Thyroid gland (tissue), 4 donors: Measurements from ENCODE around the gene COL6A3. TPM values are rescaled to one million over a fixed set of nuclear protein-coding genes. Genes with fewer than 3 reads are reported as not detected.

Experiments
- DNase-seq, 2 donors: peaks; one replicate each; pipeline ENCODE4 v3.0.0-alpha.2; 2019
- H3K27ac ChIP-seq, 3 donors: fragments of 200-600 bp; sonication (generic); 1 replicate in 2 of 3; 2 replicates in 1 of 3; pipeline ENCODE4 v1.5.1; 2016 to 2019; ENCODE audit warnings: mild to moderate bottlenecking in 1 of 3, moderate library complexity in 1 of 3
- H3K27me3 ChIP-seq: fragments of 200-600 bp; sonication (generic); one replicate; pipeline ENCODE4 v1.5.1; 2019
- H3K36me3 ChIP-seq, 2 donors: fragments of 200-600 bp; sonication (generic); one replicate each; pipeline ENCODE4 v1.5.1; 2016 to 2019
- H3K4me1 ChIP-seq, 2 donors: fragments of 200-600 bp; sonication (generic); one replicate each; pipeline ENCODE4 v1.5.1; 2017 to 2019
- H3K4me3 ChIP-seq, 3 donors: fragments of 200-600 bp; sonication (generic); replicated peaks in 1 of 3; 1 replicate in 2 of 3; 2 replicates in 1 of 3; pipeline ENCODE4 v1.5.1; 2016; ENCODE audit warnings: mild to moderate bottlenecking in 1 of 3
- H3K9me3 ChIP-seq: fragments of 200-600 bp; sonication (generic); one replicate; pipeline ENCODE4 v1.5.1; 2017
- POLR2A ChIP-seq, 2 donors: fragments of 450-650 bp; IDR thresholded peaks; one replicate each; pipeline ENCODE4 v1.6.1; 2017; ENCODE audit warnings: antibody characterized with exemption in 2 of 2, mild to moderate bottlenecking in 2 of 2, moderate library complexity in 1 of 2
- WGBS, 2 donors: methylation state at CpG; one replicate each; pipeline ENCODE4 v1.1.5; 2017; 5-methylcytosine and 5-hydroxymethylcytosine counted together
- intact Hi-C: fragments of 100-400 bp; cut with DNase I; formaldehyde crosslinking; loops from one replicate; pipeline ENCODE4 v1.15.1; 2023
- total RNA-seq, 4 donors: library from RNA; depleted of rRNA; stranded (reverse); fragments of >200 nt; gene quantifications; one replicate each; pipeline ENCODE4 v1.2.3, GENCODE V29; 2016
- TF ChIP-seq, protein P1 (sequence below), 6 experiments: fragments of 200-600 bp in 3 of 6; fragments of 450-650 bp in 3 of 6; sonication (generic) in 3 of 6; IDR thresholded peaks; one replicate each; pipeline ENCODE4 v1.5.1; 2016 to 2019; ENCODE audit warnings: antibody characterized with exemption in 6 of 6, mild to moderate bottlenecking in 2 of 6, inconsistent platforms in 1 of 6, moderate library complexity in 1 of 6

The COL6A3 gene
- total RNA-seq, 4 donors from 2014 or later: 82.6 to 168 (median 146) TPM

DNA sequence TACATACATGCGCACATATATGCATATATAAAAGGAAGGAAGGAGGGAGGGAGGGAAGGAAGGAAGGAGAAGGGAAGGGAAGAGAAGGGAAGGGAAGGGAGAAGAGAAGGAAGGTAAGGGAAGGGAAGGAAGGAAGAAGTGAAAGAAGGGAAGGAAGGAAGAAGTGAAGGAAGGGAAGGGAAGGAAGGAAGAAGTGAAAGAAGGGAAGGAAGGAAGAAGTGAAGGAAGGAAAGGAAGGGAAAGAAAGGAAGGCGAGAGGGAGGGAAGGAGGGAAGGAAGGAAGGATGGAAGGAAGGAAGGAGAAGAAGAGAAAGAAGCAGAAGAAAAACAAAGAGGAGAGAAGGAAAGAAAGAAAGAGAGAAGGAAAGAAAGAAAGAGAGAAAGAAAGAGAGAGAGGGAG is 16.9 kb downstream of the COL6A3 start:
- no peaks in the 10 kb centered on the region for H3K27me3 ChIP-seq
- TF ChIP-seq, protein P1, sequence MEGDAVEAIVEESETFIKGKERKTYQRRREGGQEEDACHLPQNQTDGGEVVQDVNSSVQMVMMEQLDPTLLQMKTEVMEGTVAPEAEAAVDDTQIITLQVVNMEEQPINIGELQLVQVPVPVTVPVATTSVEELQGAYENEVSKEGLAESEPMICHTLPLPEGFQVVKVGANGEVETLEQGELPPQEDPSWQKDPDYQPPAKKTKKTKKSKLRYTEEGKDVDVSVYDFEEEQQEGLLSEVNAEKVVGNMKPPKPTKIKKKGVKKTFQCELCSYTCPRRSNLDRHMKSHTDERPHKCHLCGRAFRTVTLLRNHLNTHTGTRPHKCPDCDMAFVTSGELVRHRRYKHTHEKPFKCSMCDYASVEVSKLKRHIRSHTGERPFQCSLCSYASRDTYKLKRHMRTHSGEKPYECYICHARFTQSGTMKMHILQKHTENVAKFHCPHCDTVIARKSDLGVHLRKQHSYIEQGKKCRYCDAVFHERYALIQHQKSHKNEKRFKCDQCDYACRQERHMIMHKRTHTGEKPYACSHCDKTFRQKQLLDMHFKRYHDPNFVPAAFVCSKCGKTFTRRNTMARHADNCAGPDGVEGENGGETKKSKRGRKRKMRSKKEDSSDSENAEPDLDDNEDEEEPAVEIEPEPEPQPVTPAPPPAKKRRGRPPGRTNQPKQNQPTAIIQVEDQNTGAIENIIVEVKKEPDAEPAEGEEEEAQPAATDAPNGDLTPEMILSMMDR (IDR thresholded peaks at IDR 0.05): no peak
- no peak for TF ChIP-seq POLR2A (IDR thresholded peaks at IDR 0.05)
- no peaks in the 10 kb centered on the region for H3K36me3 ChIP-seq
- H3K9me3 ChIP-seq: no peaks in the 10 kb centered on the region
- intact Hi-C loops: no loop called here
- no peak overlapping the region for H3K27ac ChIP-seq
- WGBS, 2 donors: 53 to 92% methylated on average over 2 of the region's 2 CpGs
- H3K4me3 ChIP-seq: no peak overlapping the region
- H3K4me1 ChIP-seq: no peaks in the 10 kb centered on the region
- no peak for DNase-seq

DNA sequence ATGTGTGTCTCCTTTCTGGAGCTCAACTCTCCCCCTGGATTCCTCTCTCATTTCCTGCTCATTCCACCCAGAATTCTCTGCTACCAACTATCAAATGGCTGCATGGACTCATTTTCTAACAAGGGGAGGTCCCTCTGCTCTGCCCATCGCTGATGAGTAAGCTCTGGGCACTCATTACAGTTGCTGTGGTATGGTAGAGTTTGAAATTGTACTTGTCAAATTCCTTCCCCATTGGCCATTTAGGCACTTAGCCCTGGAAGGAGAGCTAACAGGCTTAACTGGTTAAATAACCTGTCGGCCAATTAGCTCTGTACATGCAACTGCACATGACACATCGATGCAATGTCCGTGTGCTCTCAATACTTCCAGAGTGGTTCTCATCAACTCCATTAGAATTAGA is 20.4 kb downstream of the COL6A3 start:
- 89% methylated on average over 4 of the region's 4 CpGs for WGBS, 2 donors
- Histone ChIP-seq H3K4me1 (no peaks in the 10 kb centered on the region), H3K4me3 (no peak overlapping the region), H3K36me3 (no peaks in the 10 kb centered on the region), H3K27ac (no peak overlapping the region), H3K27me3 (no peaks in the 10 kb centered on the region), H3K9me3 (no peaks in the 10 kb centered on the region)
- no peak for TF ChIP-seq POLR2A (IDR thresholded peaks at IDR 0.05)
- TF ChIP-seq, protein P1 (IDR thresholded peaks at IDR 0.05): no peak
- no peak for DNase-seq
- intact Hi-C loops: no loop called here

DNA sequence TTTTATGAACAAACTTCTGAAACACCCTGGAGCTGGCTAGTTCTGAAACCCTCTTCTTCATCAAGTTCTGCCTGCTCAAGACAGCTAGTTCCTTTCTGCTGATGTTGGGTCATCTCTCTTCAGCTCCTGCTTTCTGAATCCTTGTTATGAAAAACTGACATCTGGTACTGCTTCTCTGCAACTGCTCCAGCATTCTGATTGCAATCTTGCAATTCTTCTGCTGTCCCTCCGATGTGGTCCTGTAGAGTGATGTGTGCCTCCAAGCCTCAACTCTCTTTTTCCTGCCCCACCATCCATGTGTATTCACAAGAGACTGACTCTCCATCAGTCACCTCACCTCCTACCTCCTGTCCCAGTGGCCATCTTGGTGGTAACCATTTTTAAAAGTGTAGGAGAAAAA is 21.8 kb downstream of the COL6A3 start:
- Histone ChIP-seq H3K9me3 (no peaks in the 10 kb centered on the region), H3K27ac (no peak overlapping the region), H3K27me3 (no peaks in the 10 kb centered on the region), H3K4me3 (no peak overlapping the region), H3K4me1 (no peaks in the 10 kb centered on the region), H3K36me3 (no peaks in the 10 kb centered on the region)
- DNase-seq: no peak
- TF ChIP-seq, protein P1 (IDR thresholded peaks at IDR 0.05): no peak
- no peak for TF ChIP-seq POLR2A (IDR thresholded peaks at IDR 0.05)
- intact Hi-C loops: no loop called here
- 91 to 93% methylated on average over 1 of the region's 1 CpG for WGBS, 2 donors

DNA sequence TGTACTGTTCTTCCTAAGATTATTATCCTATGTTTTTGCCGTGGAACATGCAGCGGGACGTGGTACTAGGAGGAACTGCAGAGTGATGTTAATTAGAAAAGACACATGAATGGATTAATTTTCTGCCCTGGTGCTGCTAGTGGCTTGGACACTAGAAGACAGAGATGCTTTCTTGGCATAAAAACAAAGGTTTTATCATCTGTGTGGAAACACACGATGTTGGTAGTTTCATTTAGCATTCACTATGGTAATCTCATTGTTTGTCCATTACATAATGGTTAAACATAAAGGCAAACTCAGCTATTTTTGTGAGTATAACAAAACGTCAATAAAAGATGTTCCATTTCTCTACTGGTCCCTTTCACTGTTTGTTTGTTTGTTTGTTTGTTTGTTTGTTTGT is 22.8 kb downstream of the COL6A3 start:
- no peak overlapping the region for H3K4me3 ChIP-seq
- no peaks in the 10 kb centered on the region for H3K4me1 ChIP-seq
- H3K36me3 ChIP-seq: no peaks in the 10 kb centered on the region
- H3K27me3 ChIP-seq: no peaks in the 10 kb centered on the region
- 75 to 76% methylated on average over 5 of the region's 5 CpGs for WGBS, 2 donors
- no peak for DNase-seq
- H3K9me3 ChIP-seq: no peaks in the 10 kb centered on the region
- no peak for TF ChIP-seq POLR2A (IDR thresholded peaks at IDR 0.05)
- TF ChIP-seq, protein P1 (IDR thresholded peaks at IDR 0.05): no peak
- H3K27ac ChIP-seq: no peak overlapping the region
- intact Hi-C loops: no loop called here

DNA sequence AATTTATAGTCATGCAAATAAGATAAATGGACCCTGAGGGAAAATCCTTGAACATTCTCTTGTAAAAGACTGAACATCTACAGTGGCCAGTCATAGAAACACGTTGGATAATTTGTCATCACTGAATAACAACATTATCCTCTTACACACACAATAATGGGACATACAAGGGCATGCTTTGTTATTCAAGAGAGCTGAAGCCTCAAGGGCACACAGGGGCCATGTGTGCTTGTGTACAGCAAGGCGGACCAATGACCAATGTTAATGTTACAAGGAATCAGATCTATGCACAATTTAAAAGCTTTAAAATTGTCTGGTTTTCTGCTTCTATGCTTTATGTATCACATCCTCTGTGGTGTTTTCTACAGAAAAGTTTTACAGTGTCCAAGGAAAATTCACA is 23.7 kb downstream of the COL6A3 start:
- TF ChIP-seq POLR2A (IDR thresholded peaks at IDR 0.05): no peak
- TF ChIP-seq, protein P1 (IDR thresholded peaks at IDR 0.05): no peak
- H3K36me3 ChIP-seq: no peaks in the 10 kb centered on the region
- H3K9me3 ChIP-seq: no peaks in the 10 kb centered on the region
- no peaks in the 10 kb centered on the region for H3K27me3 ChIP-seq
- DNase-seq: no peak
- intact Hi-C loops: no loop called here
- 69 to 80% methylated on average over 2 of the region's 2 CpGs for WGBS, 2 donors
- H3K4me3 ChIP-seq: no peak overlapping the region
- no peak overlapping the region for H3K27ac ChIP-seq
- H3K4me1 ChIP-seq: no peaks in the 10 kb centered on the region
